GM21528 (cell line): ENCODE measurements around the gene KCNJ12.
"Not testable (repeated sequence)": the region's sequence is repeated elsewhere in the genome, so short reads cannot be mapped to it uniquely, and the experiment has no call there.

ENCODE experiments used
- ATAC-seq: cut with Tn5 transposase; IDR thresholded peaks from one replicate; pipeline ENCODE4 v1.9.1; 2021; ENCODE audit warnings: mild to moderate bottlenecking, moderate library complexity; ENCODE audit not compliant: unreplicated experiment, low FRiP score

KCNJ12 gene

DNA sequence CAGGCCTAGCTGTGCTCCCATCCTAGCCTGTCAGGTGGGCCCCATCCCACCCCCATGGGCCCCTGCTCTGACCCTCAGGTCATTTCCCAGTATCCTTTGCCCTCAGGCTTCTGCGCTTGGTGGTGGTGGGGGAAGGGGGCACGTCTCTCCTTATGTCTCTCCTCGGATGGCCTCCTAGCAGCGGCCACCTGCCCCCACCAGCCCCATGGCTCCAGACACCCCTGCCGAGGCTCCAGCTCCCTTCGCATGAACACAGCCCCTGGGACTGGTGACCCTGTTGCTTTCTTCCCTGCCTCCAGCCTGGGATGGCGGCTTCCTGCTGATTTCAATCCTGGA lies 27.3 kb upstream of the KCNJ12 start:
- ATAC-seq, result not testable (repeated sequence)

DNA sequence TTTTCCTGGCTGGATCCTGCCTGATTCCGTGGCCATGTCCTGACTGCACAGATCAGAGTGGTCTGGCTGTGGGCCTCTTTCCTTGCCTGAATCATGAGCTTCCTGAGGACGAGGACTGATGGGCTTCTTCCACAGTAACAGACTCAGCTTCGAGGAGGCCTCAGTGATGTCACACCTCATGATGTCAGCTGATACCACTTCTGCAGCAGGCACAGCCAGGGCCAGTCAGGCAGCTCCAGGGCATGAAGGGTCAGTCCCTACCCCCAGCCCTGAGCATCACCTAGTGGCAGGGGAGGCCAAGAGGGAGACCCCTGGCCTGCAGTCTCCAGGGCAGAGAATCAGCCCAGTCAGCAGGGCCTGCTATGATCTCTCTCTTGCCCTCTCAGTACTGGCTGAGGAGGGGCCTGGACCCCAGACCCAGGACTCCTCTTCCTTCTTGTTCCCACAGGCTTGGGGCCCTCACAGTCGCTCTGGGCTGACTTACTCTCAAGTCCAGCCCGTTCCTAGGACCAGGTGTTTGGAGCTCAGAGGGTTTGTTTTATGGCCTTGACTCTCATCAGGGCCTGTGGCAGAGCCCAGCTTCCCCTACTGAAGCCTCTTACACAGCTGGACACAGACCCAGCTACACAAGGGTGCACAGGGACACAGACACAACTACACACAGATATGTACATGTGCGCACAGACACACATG lies 26.7 kb upstream of the KCNJ12 start:
- ATAC-seq, result not testable (repeated sequence)

DNA sequence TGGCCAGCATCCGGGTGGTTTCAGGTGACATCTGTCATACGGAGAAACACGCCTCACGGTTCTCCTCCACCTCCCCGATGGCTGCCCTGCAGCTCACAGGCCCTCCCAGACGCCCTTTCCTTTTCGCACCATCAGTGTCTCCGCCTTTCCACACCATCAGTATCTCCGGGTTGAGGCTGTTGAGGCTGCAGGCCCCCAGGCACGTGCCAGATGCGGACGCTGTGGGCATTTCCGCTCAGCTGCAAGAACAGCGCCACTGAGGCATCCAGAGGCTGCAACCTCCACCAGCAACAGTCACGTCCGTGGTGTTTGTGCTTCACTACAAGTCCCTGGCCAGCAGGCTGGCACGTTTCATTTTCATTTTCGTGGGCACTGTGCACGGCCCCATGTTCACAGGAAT lies 25.7 kb upstream of the KCNJ12 start:
- ATAC-seq, result not testable (repeated sequence)

DNA sequence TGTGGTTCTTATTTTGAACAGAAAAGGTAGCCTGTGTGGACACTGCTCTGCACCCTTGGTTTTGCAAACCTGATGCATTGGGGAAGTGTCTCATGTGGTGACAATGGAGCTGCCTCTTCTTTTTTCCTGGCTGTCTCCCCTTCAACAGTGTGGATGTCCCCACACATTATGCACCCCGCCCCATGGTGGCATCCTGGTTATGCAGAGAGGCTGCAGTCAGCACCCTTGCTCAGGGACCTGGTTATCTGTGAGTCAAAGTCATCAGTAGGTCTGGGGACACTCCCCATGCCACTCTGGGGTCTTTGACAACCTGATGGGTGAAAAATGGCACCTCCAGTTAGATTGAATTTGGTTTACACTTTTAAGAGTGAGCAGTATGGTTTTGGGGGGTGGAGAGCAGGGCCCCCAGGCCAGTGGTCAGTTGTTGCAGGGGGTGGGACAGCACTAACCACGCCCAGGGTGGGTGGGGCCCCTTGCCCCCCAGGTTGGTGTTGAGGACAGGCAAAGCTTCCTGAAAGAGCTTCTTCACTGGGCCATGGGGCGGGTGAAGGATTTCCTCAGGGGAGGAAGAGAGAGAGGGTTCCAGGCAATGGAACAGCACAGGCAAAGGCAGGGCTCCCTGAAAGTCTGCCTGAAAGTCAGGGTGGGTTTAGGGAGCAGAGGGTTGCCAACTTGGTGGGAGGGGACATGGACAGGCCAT lies 24.6 kb upstream of the KCNJ12 start:
- no peak for ATAC-seq

DNA sequence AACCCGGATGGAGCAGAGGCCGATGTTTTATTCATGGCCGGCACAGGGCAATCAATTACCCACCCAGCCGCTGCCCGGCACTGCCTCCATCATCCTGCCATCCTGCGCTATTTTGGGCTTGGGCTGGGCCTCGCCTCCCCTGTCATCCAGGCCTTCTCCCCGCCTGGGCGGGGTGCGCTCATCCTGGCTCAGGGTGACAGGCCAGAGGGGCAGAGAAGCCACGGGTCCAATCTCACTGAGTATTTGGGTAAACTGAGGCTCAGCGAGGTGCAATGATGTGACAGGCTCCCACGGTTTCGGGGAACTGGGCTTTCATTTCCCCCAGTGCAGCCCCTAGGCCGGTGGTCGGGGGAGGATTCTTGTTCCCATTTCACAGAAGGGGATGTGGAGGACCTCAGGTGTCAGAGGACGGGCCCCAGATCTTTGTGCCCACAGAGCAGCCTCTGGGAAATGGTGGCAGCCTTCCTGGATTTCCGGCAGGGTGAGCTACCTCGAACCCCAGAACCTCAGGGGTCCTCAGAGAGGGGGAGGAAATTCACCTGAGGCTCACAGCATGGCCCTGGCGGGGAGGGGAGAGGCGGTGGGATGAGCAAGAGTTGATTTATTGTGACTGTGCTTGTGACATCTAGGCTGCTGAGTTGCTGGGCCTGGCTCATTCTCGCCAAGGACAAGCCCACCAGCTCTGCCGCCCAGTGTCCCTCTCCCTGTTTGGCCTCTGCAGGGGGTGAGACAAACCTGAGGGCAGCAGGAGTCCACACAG lies 23.8 kb upstream of the KCNJ12 start:
- ATAC-seq, result no peak

DNA sequence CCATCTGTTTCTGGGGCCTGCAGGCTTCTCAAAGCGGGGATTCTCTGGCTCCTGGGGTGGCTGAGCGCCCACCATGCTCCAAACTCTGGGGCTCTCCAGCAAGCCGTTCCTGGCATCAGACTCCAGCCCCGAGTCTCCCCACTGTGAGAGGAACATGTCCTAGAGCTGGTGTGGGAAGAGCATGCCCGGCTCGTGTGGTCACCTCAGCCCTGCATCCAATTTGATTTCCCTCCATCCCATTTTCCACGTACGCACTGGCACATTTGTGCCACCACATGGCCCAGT lies 23.2 kb upstream of the KCNJ12 start:
- ATAC-seq, result no peak

DNA sequence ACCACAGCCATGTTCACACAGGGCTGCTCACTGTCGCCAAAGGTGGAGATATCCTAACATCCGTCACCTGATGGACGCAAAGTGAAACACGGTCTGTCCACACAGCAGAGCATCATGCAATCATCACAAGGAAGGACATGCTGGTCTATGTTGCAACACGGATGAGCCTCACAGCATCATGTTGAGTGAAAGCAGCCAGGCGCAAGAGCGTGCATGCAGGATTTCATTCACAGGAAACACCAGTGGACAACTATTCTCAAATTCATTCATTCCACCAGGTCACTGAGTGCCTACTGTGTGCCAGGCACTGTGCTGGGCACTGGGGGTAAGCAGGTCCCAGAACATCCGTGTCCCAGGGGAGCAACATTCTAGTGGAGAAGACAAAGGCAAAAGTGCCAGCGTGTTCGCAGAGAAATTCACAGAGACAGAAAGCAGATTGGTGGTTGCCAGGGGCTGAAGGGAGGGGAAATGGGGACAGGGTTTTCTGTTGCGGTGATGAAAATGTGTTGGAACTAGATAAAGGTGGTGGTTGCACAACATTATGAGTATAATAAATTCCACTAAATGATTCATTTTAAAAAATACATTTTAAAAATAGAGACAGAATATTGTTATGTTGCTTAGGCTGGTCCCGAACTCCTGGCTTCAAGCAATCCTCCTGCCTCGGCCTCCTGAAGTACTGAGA lies 22.7 kb upstream of the KCNJ12 start:
- no peak for ATAC-seq

DNA sequence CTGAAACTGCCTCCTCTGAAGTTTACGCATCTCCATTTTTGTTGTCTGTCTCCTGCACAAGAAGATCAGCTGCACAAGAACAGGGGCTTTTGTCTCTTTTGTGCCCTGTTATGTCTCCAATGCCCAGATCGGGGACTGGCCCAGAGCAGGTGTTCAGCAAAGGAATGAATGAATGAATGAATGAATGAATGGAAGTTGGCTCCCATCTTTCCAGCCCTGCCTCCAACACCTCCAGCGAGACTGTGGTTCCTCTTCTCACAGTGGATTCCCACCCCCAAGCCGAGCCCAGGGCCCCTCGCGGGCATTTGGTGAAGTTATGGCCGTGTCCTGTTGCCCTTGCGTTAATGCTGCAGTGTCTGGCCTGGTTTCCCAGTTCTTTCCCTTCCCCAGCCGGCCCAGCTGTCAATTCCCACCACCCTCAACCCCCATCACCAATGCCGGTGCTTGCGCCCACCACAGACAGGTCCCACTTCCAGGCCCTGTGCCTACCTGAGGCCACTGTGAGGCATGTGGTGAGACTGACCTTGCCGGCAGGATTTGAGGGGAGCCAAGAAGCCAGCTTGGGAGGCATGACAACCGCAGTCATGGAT lies 21.3 kb upstream of the KCNJ12 start:
- ATAC-seq, result no peak

DNA sequence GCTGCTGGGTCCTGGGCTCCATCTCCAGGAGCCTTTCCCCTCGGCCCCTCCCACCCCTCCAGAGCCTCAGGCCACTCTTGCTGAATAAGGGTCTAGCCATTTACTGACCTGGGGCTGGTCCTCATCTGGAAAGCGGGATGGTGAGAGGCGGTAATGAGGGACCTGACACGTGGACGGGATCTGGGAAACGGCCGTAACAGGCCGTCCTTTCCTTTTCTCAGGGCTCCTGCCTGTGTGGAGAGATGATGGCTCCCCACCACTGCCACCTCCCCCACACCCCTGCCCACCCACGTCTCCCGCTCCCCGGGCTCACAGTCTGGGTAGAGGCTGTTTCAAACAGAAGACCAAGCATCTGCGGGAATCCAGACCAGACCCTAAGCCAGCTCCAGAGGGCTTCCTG lies 20.6 kb upstream of the KCNJ12 start:
- ATAC-seq, result no peak

DNA sequence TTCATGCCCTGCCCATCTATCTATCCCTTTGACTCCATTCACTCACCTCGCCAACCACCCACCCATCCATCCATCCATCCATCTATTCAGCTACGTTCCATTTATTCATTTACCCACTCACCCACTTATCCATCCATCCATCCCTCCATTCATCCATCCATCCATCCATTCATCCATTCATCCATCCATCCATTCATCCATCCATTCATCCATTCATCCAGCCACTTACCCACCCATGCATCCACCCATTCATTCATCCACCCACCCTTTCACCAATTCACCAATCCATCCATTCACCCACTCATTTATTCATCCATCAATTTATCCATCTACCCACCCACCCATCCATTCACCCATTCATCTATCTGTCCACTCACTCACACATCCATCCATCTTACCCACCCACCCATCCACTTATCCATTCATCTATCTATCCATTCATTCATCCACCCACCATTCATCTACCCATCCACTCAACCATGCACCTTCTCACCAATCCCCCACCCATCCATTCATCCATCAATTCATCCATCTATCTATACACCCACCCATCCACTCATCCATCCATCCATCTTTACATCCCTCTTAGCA lies 19.5 kb upstream of the KCNJ12 start:
- ATAC-seq, result no peak

DNA sequence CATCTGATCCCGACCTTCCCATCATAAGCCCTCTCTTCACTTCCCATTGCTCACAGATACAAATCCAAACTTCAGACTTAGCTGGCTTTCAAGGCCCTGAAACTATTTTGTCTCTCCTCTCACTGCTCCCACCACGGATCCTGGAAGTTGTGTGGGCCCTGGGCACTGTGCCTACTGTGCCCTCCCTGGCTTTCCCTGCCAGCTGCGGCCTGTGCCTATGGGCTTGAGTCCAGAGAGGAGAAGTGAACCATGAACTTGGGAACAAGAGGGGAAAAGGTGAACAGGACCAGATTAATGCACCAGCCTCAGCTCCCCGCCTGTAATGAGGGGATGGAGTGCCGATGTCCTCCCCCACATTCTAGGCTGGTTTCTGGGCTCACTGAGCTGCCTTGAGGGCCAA lies 18.9 kb upstream of the KCNJ12 start:
- ATAC-seq, result no peak

DNA sequence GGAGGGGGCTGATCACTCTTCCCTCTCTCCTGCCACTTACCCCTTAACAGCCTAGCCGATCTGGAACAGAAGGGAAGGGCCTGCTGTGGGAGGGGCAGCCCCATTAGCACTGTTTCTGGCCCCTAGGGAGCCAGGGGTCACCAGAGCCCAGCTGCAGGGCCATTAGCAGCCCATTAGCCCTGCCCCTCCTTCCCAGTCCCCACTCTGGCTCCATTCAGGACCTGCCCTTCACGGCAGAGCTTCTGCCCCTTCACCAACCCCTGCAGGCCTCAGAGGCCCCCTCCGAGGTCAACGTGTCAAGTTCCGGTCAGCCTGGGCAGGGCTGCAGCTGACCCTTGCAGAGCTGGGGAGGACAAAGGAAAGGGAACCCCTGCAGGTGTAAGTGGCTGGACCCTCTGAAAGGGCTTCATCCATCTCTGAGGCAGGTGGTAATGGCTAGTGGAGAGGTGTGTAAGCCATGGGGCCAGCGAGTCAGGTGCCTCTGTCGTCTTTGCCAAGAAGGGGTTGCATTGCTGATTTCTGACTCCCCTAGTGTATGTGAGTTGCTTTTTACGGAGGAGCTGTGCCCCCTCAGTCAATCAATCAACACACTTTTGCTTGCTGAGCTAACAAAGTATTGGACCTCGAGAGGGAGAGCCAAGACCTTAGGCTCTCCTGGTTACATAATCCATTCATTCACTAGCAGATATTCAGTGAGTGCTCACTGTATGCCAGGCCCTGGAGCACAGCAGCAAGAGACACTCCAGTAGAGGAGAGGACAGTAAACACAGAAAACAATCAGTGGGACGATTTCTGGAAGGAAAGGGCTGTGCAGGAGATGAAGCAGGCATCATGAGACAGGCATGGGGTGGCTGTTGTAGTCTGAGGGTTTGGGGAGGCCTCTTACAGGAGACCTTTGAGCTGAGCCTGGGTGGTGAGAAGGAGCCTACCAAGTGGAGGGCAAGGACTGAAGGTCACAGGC lies 18.2 kb upstream of the KCNJ12 start:
- no peak for ATAC-seq

DNA sequence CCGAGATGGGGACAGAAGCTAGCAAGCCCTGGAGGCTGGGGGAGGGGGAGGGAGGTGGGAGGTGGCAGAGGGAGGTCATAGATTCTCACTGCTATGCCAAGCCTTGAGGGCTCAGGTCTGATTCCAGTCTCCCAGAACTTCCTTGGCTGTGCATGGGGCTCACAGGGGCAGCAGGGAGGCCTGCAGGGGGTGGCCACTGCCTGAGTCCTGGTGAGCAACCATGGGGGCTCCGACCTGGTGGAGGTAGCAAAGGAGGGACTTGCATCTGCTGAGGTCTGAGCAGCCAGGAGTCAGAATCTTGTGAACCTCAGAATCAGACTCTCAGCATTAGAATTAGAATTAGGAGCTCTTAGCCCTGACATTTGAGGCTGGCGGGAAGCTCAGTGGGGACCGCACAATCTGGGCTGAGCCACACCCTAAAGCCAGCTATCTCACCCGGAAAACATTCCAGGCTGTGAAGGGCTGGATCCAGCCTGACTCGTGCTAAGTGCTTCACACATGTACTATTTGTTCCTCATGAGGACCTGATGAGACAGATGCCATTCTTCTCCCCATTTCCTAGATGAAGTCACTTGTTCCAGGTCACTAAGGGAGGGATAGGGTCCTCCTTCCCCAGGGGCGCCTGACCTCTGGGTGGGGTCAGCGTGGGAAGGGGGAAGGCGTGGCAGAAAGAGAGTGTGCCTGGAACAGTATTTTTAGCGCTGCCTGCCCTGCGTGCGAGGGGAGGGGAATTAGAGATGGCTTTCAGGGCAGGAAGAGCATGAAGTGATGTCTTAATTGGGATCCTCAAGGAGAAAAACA lies 17.3 kb upstream of the KCNJ12 start:
- no peak for ATAC-seq

DNA sequence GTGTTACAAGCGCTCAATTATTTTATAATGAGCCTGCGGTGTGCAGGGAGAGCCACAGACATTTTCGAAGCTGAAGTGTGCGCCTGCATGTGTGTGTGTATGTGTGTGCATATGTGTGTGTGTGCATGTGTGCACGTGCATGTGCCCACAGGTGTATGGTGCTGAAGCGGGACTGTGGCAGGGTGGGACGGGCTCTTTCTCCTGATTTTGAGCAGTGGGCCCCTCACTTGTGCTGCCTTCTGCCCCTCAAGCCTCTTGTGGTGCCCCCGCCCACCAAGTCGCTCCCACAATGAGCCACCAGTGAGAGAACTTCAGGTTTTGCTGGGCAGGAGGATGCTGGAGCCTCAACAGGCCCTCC lies 16.7 kb upstream of the KCNJ12 start:
- no peak for ATAC-seq

DNA sequence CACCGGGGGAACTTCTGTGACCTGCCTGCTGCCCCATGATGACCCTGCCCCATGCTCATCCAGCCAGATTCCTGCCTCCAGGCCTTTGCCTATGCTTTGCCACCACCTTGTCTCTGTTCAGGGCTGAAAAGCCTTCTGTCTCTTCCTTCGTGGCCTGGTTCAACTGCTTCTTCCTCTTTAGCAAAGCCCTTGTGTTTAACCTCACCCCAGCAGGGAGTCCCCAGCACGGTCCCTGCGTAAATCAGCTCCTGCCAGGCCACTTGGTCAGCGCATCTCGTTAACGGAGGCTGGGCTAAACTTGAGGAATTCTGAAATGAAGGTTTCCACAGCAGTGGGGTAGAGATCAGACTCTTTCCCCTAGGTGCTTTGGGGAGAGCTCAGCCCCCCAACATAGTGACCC lies 16.1 kb upstream of the KCNJ12 start:
- no peak for ATAC-seq

DNA sequence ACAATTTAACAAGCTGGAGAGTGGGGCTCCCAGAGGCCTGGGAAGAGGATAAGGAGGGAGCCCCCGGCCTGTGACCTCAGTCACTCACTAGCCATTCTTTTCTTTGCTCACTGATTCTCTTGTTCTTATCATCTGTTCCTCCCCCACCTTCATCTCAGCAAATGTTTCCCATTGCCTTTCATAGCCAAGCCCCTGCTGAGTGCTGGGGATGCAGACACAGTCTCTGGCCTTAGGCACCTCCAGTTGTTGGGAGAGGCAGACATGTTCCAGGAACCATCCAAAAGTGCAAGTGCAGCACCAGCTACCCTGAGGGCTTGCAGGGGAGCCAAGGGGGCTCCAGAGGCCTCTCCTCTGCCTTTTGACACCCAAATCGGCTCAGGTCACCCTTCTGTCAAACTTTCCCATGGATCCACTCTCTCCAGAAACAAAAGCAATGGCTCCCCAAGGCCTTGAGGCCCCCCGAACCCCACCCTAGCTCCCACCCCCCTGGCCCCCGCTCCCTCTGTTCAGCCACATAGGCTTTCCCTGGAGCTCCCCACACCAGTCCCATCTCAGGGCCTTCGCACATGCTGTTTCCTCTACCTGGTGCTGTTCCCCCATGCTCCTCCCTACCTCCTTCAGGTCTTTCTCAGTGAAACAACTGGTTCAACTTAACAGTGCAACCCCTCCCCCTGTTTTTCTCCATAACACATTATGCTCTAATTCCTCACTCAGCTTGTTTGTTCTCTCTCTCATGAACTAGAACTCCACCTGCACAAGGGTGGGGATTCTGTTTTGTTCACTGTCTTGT lies 14.9 kb upstream of the KCNJ12 start:
- no peak for ATAC-seq

DNA sequence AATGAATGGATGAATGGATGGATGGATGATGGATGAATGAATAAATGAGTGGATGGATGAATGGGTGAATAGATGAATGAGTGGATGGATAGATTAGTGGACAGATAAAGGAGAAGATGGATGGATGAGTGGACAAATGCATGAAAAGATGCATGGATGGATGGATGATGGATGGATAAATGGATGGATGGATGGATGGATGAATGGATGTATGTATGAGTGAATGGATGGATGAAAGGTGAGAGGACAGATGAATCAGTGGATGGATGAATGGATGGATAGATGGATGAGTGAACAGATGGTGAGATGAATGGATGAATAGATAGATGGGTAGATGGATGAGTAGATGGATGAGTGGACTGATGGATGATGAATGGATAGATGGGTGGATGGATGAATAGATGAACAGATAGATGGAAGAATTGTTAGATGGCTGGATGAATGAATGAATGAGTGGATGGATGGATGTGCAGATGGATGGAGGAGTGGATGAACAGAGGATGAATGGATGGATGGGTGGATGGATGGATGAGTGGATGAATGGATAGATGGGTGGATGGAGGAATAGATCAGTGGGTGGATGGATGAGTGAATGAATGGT lies 13.7 kb upstream of the KCNJ12 start:
- ATAC-seq, result no peak
